Gastrocnemius medialis (tissue), 4 donors: ENCODE results near the gene OVAAL.

Experiments
- CTCF ChIP-seq, 5 experiments: fragments of 450-650 bp in 3 of 5; fragments of 200-600 bp in 2 of 5; sonication (generic) in 2 of 5; IDR thresholded peaks in 4 of 5; conservative IDR thresholded peaks in 1 of 5; 1 replicate in 4 of 5; 2 replicates in 1 of 5; pipeline ENCODE4 v1.5.1; 2016 to 2019; ENCODE audit warnings: antibody characterized with exemption in 5 of 5, mild to moderate bottlenecking in 3 of 5, moderate library complexity in 3 of 5
- POLR2A ChIP-seq, 2 donors: fragments of 450-650 bp; IDR thresholded peaks; one replicate each; pipeline ENCODE4 v1.6.1; 2017; ENCODE audit warnings: antibody characterized with exemption in 2 of 2, mild to moderate bottlenecking in 2 of 2, moderate library complexity in 2 of 2

- TF ChIP-seq POLR2A (IDR thresholded peaks at IDR 0.05) (no peak), CTCF (IDR thresholded peaks at IDR 0.05 in 4 of 5, conservative IDR thresholded peaks at IDR 0.05 in 1 of 5) (no peak)
These were observed 24.6 kb upstream of the OVAAL start for GRCh38 chr1:180534214-180534613.
